Liver (tissue), 9 donors: ENCODE data around the gene TIMMDC1. TPM values are rescaled to one million over a fixed set of nuclear protein-coding genes. Genes with fewer than 3 reads are reported as not detected.

Source experiments
- DNase-seq: peaks from one replicate; pipeline ENCODE4 v3.0.0-alpha.2; 2017; ENCODE audit warnings: low spot score
- H3K27ac ChIP-seq, 2 donors: one replicate each; pipeline ENCODE4 v1.7.0; 2013; ENCODE audit warnings: inconsistent platforms in 2 of 2, low read length in 2 of 2, control low read depth in 1 of 2, low read depth in 1 of 2, mild to moderate bottlenecking in 1 of 2
- H3K27me3 ChIP-seq, 4 donors: one replicate each; pipeline versions ENCODE4 v1.6.1 to v1.7.0; 2013; ENCODE audit warnings: low read length in 3 of 4, inconsistent platforms in 1 of 4, mild to moderate bottlenecking in 1 of 4, moderate library complexity in 1 of 4; ENCODE audit not compliant: control insufficient read depth in 4 of 4, insufficient read depth in 4 of 4
- H3K36me3 ChIP-seq, 4 donors: one replicate each; pipeline versions ENCODE4 v1.6.1 to v1.7.0; 2013; ENCODE audit warnings: low read length in 3 of 4, mild to moderate bottlenecking in 3 of 4, low read depth in 1 of 4, moderate library complexity in 1 of 4; ENCODE audit not compliant: control insufficient read depth in 4 of 4, insufficient read depth in 3 of 4
- H3K4me1 ChIP-seq, 4 donors: one replicate each; pipeline versions ENCODE4 v1.6.1 to v1.7.0; 2013; ENCODE audit warnings: low read length in 3 of 4, mild to moderate bottlenecking in 3 of 4, moderate library complexity in 1 of 4; ENCODE audit not compliant: control insufficient read depth in 4 of 4, insufficient read depth in 4 of 4
- H3K4me3 ChIP-seq, 3 donors: one replicate each; pipeline versions ENCODE4 v1.6.1 to v1.7.0; 2013; ENCODE audit warnings: low read length in 3 of 3, control low read depth in 1 of 3, low read depth in 1 of 3, mild to moderate bottlenecking in 1 of 3
- H3K9ac ChIP-seq, 2 donors: one replicate each; pipeline ENCODE4 v1.7.0; 2013; ENCODE audit warnings: low read length in 2 of 2, mild to moderate bottlenecking in 2 of 2, moderate library complexity in 2 of 2, control low read depth in 1 of 2, low read depth in 1 of 2
- H3K9me3 ChIP-seq, 4 donors: one replicate each; pipeline versions ENCODE4 v1.6.1 to v1.7.0; 2013; ENCODE audit warnings: low read length in 3 of 4; ENCODE audit not compliant: control insufficient read depth in 4 of 4
- CTCF ChIP-seq: fragments of 150-350 bp; IDR thresholded peaks from 2 replicates; pipeline ENCODE4 v1.5.1; 2017; ENCODE audit warnings: improper control_type of control experiment, low read depth, low read length; ENCODE audit not compliant: missing input control
- EGR1 ChIP-seq, 2 donors: IDR thresholded peaks; 2 replicates each; pipeline ENCODE4 v1.6.1; 2016 to 2018; ENCODE audit warnings: antibody characterized with exemption in 2 of 2, low read depth in 2 of 2
- FOXA1 ChIP-seq: IDR thresholded peaks from 2 replicates; pipeline ENCODE4 v1.6.1; 2016; ENCODE audit warnings: antibody characterized with exemption
- FOXA2 ChIP-seq: IDR thresholded peaks from 2 replicates; pipeline ENCODE4 v1.6.1; 2016; ENCODE audit warnings: antibody characterized with exemption
- HNF4A ChIP-seq, 2 donors: conservative IDR thresholded peaks; 2 replicates each; pipeline ENCODE4 v1.6.1; 2016; ENCODE audit warnings: antibody characterized with exemption in 2 of 2, mild to moderate bottlenecking in 2 of 2
- HNF4G ChIP-seq: IDR thresholded peaks from 2 replicates; pipeline ENCODE4 v1.6.1; 2016; ENCODE audit warnings: antibody characterized with exemption
- JUND ChIP-seq, 2 donors: IDR thresholded peaks; 2 replicates each; pipeline ENCODE4 v1.6.1; 2016; ENCODE audit warnings: antibody characterized with exemption in 2 of 2
- MAX ChIP-seq: IDR thresholded peaks from 2 replicates; pipeline ENCODE4 v1.6.1; 2016; ENCODE audit warnings: antibody characterized with exemption
- NR2F2 ChIP-seq: IDR thresholded peaks from 2 replicates; pipeline ENCODE4 v1.6.1; 2016; ENCODE audit warnings: antibody characterized with exemption
- RAD21 ChIP-seq, 2 donors: IDR thresholded peaks; 2 replicates each; pipeline ENCODE4 v1.6.1; 2016; ENCODE audit warnings: antibody characterized with exemption in 2 of 2, mild to moderate bottlenecking in 2 of 2
- RXRA ChIP-seq, 2 donors: IDR thresholded peaks; 2 replicates each; pipeline ENCODE4 v1.6.1; 2017 to 2018; ENCODE audit warnings: antibody characterized with exemption in 2 of 2, mild to moderate bottlenecking in 1 of 2
- SP1 ChIP-seq: IDR thresholded peaks from 2 replicates; pipeline ENCODE4 v1.6.1; 2018; ENCODE audit warnings: antibody characterized with exemption, mild to moderate bottlenecking
- TAF1 ChIP-seq: conservative IDR thresholded peaks from 2 replicates; pipeline ENCODE4 v1.6.1; 2016; ENCODE audit warnings: antibody characterized with exemption, mild to moderate bottlenecking
- WGBS: extraction: QIAGEN DNeasy Blood & Tissue Kit; methylation state at CpG from one replicate; pipeline ENCODE4 v1.1.7; 2013; 5-methylcytosine and 5-hydroxymethylcytosine counted together
- polyA plus RNA-seq, 2 donors: library from polyadenylated mRNA; stranded (reverse) in 1 of 2; unstranded in 1 of 2; fragments of 200-250 nt in 1 of 2; fragments of >200 nt in 1 of 2; fragmentation: Nextera tagmentation in 1 of 2; extraction: Ambion mirVana in 1 of 2; gene quantifications; one replicate each; pipeline versions ENCODE4 v1.2.1 to v1.2.3, GENCODE V29; 2013 to 2015
- total RNA-seq, 2 donors: library from RNA; depleted of rRNA; stranded (reverse); fragments of >200 nt; gene quantifications; one replicate each; pipeline ENCODE4 v1.2.3, GENCODE V29; 2014
- TF ChIP-seq, protein P1 (sequence below): IDR thresholded peaks from 2 replicates; pipeline ENCODE4 v1.6.1; 2016; ENCODE audit warnings: antibody characterized with exemption
- TF ChIP-seq, protein P2 (sequence below): IDR thresholded peaks from 2 replicates; pipeline ENCODE4 v1.6.1; 2016; ENCODE audit warnings: antibody characterized with exemption, mild to moderate bottlenecking
- donor health status: healthy.
- donor health status: healthy.
- donor health status: healthy.
- donor health status: healthy.
- donor health status: healthy.

TIMMDC1 gene
- total and polyA plus RNA-seq, 4 donors = 25.4 to 54.2 (median 33.2) TPM

DNA sequence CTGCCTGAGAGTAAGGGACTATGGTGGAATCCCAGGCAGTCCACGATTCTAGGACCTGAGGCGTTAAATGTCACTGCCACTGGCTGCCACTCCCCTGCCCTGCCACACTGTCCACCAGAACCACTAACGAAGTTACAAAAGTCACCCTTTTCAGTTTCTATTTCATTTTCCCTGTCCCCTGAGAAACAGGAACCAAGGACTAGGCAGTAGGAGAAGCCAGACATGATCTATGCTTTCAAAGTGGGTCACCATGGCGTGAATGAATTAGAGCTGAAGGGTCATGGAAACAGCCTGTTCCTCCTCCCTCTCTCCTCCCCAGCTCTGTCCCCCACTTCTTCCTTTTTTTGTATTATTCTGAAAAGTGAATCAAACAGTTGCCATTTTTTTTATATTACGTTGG is 71.9 kb downstream of the TIMMDC1 start:
- no peaks in the 10 kb centered on the region for H3K9me3 ChIP-seq
- TF ChIP-seq, protein P1, sequence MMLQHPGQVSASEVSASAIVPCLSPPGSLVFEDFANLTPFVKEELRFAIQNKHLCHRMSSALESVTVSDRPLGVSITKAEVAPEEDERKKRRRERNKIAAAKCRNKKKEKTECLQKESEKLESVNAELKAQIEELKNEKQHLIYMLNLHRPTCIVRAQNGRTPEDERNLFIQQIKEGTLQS = no peak
- TF ChIP-seq JUND (IDR thresholded peaks at IDR 0.05) = no peak
- no peak for TF ChIP-seq RXRA (IDR thresholded peaks at IDR 0.05)
- no peak for TF ChIP-seq HNF4G
- TF ChIP-seq TAF1 = no peak
- H3K27me3 ChIP-seq = no peaks in the 10 kb centered on the region
- WGBS = 82% methylated on average over 5 of the region's 5 CpGs
- H3K27ac ChIP-seq = peak overlapping the region in 1 of 2 donors; percentile 10
- no peaks in the 10 kb centered on the region for H3K4me1 ChIP-seq
- no peaks in the 10 kb centered on the region for H3K36me3 ChIP-seq
- no peak overlapping the region for H3K4me3 ChIP-seq
- H3K9ac ChIP-seq = no peak overlapping the region
- DNase-seq = no peak

- no peak for DNase-seq
- H3K9ac ChIP-seq = no peak overlapping the region
- H3K4me1 ChIP-seq = no peaks in the 10 kb centered on the region
- no peaks in the 10 kb centered on the region for H3K36me3 ChIP-seq
- no peaks in the 10 kb centered on the region for H3K9me3 ChIP-seq
- no peak overlapping the region for H3K4me3 ChIP-seq
- H3K27ac ChIP-seq = no peak overlapping the region
- WGBS = 97% methylated on average over 1 of the region's 1 CpG
- TF ChIP-seq HNF4A (conservative IDR thresholded peaks at IDR 0.05) (no peak), HNF4G (no peak), MAX (no peak), EGR1 (IDR thresholded peaks at IDR 0.05; ENCODE audit: low read depth in 2 of 2) (no peak), FOXA2 (no peak), FOXA1 (no peak), TAF1 (no peak), CTCF (no peak), JUND (IDR thresholded peaks at IDR 0.05) (no peak), SP1 (no peak), RAD21 (IDR thresholded peaks at IDR 0.05) (no peak), NR2F2 (no peak)
- TF ChIP-seq, protein P2, sequence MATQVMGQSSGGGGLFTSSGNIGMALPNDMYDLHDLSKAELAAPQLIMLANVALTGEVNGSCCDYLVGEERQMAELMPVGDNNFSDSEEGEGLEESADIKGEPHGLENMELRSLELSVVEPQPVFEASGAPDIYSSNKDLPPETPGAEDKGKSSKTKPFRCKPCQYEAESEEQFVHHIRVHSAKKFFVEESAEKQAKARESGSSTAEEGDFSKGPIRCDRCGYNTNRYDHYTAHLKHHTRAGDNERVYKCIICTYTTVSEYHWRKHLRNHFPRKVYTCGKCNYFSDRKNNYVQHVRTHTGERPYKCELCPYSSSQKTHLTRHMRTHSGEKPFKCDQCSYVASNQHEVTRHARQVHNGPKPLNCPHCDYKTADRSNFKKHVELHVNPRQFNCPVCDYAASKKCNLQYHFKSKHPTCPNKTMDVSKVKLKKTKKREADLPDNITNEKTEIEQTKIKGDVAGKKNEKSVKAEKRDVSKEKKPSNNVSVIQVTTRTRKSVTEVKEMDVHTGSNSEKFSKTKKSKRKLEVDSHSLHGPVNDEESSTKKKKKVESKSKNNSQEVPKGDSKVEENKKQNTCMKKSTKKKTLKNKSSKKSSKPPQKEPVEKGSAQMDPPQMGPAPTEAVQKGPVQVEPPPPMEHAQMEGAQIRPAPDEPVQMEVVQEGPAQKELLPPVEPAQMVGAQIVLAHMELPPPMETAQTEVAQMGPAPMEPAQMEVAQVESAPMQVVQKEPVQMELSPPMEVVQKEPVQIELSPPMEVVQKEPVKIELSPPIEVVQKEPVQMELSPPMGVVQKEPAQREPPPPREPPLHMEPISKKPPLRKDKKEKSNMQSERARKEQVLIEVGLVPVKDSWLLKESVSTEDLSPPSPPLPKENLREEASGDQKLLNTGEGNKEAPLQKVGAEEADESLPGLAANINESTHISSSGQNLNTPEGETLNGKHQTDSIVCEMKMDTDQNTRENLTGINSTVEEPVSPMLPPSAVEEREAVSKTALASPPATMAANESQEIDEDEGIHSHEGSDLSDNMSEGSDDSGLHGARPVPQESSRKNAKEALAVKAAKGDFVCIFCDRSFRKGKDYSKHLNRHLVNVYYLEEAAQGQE = no peak
- H3K27me3 ChIP-seq = no peaks in the 10 kb centered on the region
Observed at GRCh38 chr3:119571230-119571629, 72.9 kb downstream of the TIMMDC1 start.
